ENCODE data around the gene ERVV-1. TPM values are rescaled to one million over a fixed set of nuclear protein-coding genes. Genes with fewer than 3 reads are reported as not detected.

The ERVV-1 gene
- polyA plus RNA-seq, 1 donor (not counting 4 experiments of a cell fraction or from before 2014, with no cell fraction given), result not detected

- dilution Hi-C loops (cut with MboI; ENCODE audit: extremely low pct_ligation_motif_present, low sequenced_read_pairs), result no loop called here
- TF ChIP-seq CTCF (optimal IDR thresholded peaks at IDR 0.05 in 1 of 3, IDR thresholded peaks at IDR 0.05 in 1 of 3, conservative IDR thresholded peaks at IDR 0.05 in 1 of 3; ENCODE audit: extremely low read depth in 1 of 3, insufficient read depth in 2 of 3, low read length in 3 of 3) (no peak), EZH2 (IDR thresholded peaks at IDR 0.05; ENCODE audit: low read length) (no peak)
- no peaks in the 10 kb centered on the region for H3K9me3 ChIP-seq (ENCODE audit: control insufficient read depth, low read depth, low read length)
- H3K4me2 ChIP-seq (ENCODE audit: control insufficient read depth, extremely low read depth, insufficient read depth, low read depth, low read length), result no peak overlapping the region
- H3K4me3 ChIP-seq (ENCODE audit: control insufficient read depth in 2 of 3, extremely low read depth in 1 of 3, insufficient read depth in 2 of 3, low read depth in 1 of 3, low read length in 3 of 3), result no peak overlapping the region
- H3K79me2 ChIP-seq (ENCODE audit: control insufficient read depth, insufficient read depth, low read length), result no peaks in the 10 kb centered on the region
- H3K27me3 ChIP-seq (ENCODE audit: control insufficient read depth, extremely low read depth, insufficient read depth, low read length), result no peaks in the 10 kb centered on the region
- H2AFZ ChIP-seq (ENCODE audit: control insufficient read depth, low read length), result no peak overlapping the region
- H3K27ac ChIP-seq (ENCODE audit: control insufficient read depth, insufficient read depth, low read length), result no peak overlapping the region
- no peak for FAIRE-seq
- DNase-seq (ENCODE audit: low read depth, low spot score), result no peak
- H3K36me3 ChIP-seq (ENCODE audit: control insufficient read depth in 2 of 2, extremely low read depth in 1 of 2, insufficient read depth in 2 of 2, low read length in 2 of 2), result no peaks in the 10 kb centered on the region
- no peak overlapping the region for H3K9ac ChIP-seq (ENCODE audit: control insufficient read depth, extremely low read depth, insufficient read depth, low read length)
- H4K20me1 ChIP-seq (ENCODE audit: control insufficient read depth, extremely low read depth, insufficient read depth, low read length), result no peaks in the 10 kb centered on the region
- H3K4me1 ChIP-seq (ENCODE audit: control insufficient read depth, extremely low read depth, insufficient read depth, low read length), result no peaks in the 10 kb centered on the region
- no peaks in the 10 kb centered on the region for H3K9me1 ChIP-seq (ENCODE audit: control insufficient read depth, extremely low read depth, insufficient read depth, low read length)
Observed at GRCh38 chr19:53010494-53010893, 3.2 kb upstream of the ERVV-1 start.

- dilution Hi-C loops (cut with MboI; ENCODE audit: extremely low pct_ligation_motif_present, low sequenced_read_pairs), result no loop called here
- Histone ChIP-seq H3K27ac (ENCODE audit: control insufficient read depth, insufficient read depth, low read length) (no peak overlapping the region), H2AFZ (ENCODE audit: control insufficient read depth, low read length) (no peak overlapping the region), H3K79me2 (ENCODE audit: control insufficient read depth, insufficient read depth, low read length) (no peaks in the 10 kb centered on the region), H3K27me3 (ENCODE audit: control insufficient read depth, extremely low read depth, insufficient read depth, low read length) (no peaks in the 10 kb centered on the region), H3K36me3 (ENCODE audit: control insufficient read depth in 2 of 2, extremely low read depth in 1 of 2, insufficient read depth in 2 of 2, low read length in 2 of 2) (no peaks in the 10 kb centered on the region), H3K4me3 (ENCODE audit: control insufficient read depth in 2 of 3, extremely low read depth in 1 of 3, insufficient read depth in 2 of 3, low read depth in 1 of 3, low read length in 3 of 3) (no peak overlapping the region), H3K9me3 (ENCODE audit: control insufficient read depth, low read depth, low read length) (no peaks in the 10 kb centered on the region), H3K4me2 (ENCODE audit: control insufficient read depth, extremely low read depth, insufficient read depth, low read depth, low read length) (no peak overlapping the region), H3K9ac (ENCODE audit: control insufficient read depth, extremely low read depth, insufficient read depth, low read length) (no peak overlapping the region), H4K20me1 (ENCODE audit: control insufficient read depth, extremely low read depth, insufficient read depth, low read length) (no peaks in the 10 kb centered on the region), H3K4me1 (ENCODE audit: control insufficient read depth, extremely low read depth, insufficient read depth, low read length) (no peaks in the 10 kb centered on the region), H3K9me1 (ENCODE audit: control insufficient read depth, extremely low read depth, insufficient read depth, low read length) (no peaks in the 10 kb centered on the region)
- no peak for TF ChIP-seq EZH2 (IDR thresholded peaks at IDR 0.05; ENCODE audit: low read length)
- TF ChIP-seq CTCF (optimal IDR thresholded peaks at IDR 0.05 in 1 of 3, IDR thresholded peaks at IDR 0.05 in 1 of 3, conservative IDR thresholded peaks at IDR 0.05 in 1 of 3; ENCODE audit: extremely low read depth in 1 of 3, insufficient read depth in 2 of 3, low read length in 3 of 3), result no peak
- no peak for DNase-seq (ENCODE audit: low read depth, low spot score)
- no peak for FAIRE-seq
Observed at GRCh38 chr19:53012006-53012405, 1.7 kb upstream of the ERVV-1 start.

All from keratinocyte (primary cell).